ENCODE data around the gene P3R3URF. TPM values are rescaled to one million over a fixed set of nuclear protein-coding genes. Genes with fewer than 3 reads are reported as not detected.

The P3R3URF gene
- polyA plus RNA-seq, 5 donors = not detected

GRCh38 chr1:46173361-46173856, 2.9 kb downstream of the P3R3URF start:
- DNase-seq = no peak

- DNase-seq = no peak
Observed at GRCh38 chr1:46172321-46172720, 4.0 kb downstream of the P3R3URF start.

- peak; percentile 53 to 54 for DNase-seq
Observed at GRCh38 chr1:46171871-46172270, 4.4 kb downstream of the P3R3URF start.

- DNase-seq = no peak
Observed at GRCh38 chr1:46171351-46171750, 4.9 kb downstream of the P3R3URF start.

- no peak for DNase-seq
Observed at GRCh38 chr1:46169811-46170454, 6.4 kb downstream of the P3R3URF start.

GRCh38 chr1:46168477-46168876, 7.8 kb downstream of the P3R3URF start:
- DNase-seq = no peak

- peak; percentile 38 to 52 for DNase-seq
Observed at GRCh38 chr1:46166521-46167462, 9.5 kb downstream of the P3R3URF start.

GRCh38 chr1:46160212-46160611, 16.1 kb downstream of the P3R3URF start:
- DNase-seq = no peak

GRCh38 chr1:46159516-46159915, 16.8 kb downstream of the P3R3URF start:
- DNase-seq = no peak

- DNase-seq = no peak
Observed at GRCh38 chr1:46158312-46159281, 17.7 kb downstream of the P3R3URF start.

GRCh38 chr1:46157916-46158311, 18.4 kb downstream of the P3R3URF start:
- DNase-seq = no peak

GRCh38 chr1:46153732-46154131, 22.6 kb downstream of the P3R3URF start:
- no peak for DNase-seq

- DNase-seq = no peak
Observed at GRCh38 chr1:46153228-46153627, 23.1 kb downstream of the P3R3URF start.

GRCh38 chr1:46152016-46152415, 24.3 kb downstream of the P3R3URF start:
- DNase-seq = no peak

GRCh38 chr1:46150085-46150484, 26.2 kb downstream of the P3R3URF start:
- no peak for DNase-seq

GRCh38 chr1:46148318-46148717, 28.0 kb downstream of the P3R3URF start:
- DNase-seq = no peak

GRCh38 chr1:46137916-46138315, 38.4 kb downstream of the P3R3URF start:
- no peak for DNase-seq

- no peak for DNase-seq
Observed at GRCh38 chr1:46136711-46137110, 39.6 kb downstream of the P3R3URF start.

- DNase-seq = no peak
Observed at GRCh38 chr1:46134660-46135331, 41.5 kb downstream of the P3R3URF start.

GRCh38 chr1:46133781-46134350, 42.4 kb downstream of the P3R3URF start:
- DNase-seq = no peak

GRCh38 chr1:46133181-46133658, 43.1 kb downstream of the P3R3URF start:
- no peak for DNase-seq

Data from right lung (tissue), 5 donors.